NB4 (cell line): ENCODE measurements around the gene ZNF138.

Experiments used
- MYC ChIP-seq: IDR thresholded peaks from 2 replicates; pipeline ENCODE4 v1.6.1; 2011; ENCODE audit warnings: low read depth, low read length
- TF ChIP-seq, protein P1 (sequence below): IDR thresholded peaks from one replicate; pipeline ENCODE4 v1.5.1; 2012; ENCODE audit warnings: low read depth, low read length

DNA sequence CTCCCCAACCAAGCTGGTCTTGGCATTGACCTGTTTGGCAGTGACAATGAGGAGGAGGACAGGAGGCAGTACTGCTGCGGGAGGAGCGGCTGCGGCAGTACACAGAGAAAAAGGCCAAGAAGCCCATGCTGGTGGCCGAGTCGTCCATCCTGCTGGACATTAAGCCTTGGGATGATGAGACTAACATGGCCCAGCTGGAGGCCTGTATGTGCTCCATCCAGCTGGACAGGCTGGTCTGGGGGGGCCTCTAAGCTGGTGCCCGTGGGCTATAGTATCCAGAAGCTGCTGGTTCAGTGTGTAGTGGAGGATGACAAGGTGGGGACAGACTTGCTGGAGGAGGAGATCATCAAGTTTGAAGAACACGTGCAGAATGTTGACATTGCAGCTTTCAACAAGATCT is 69.7 kb downstream of the ZNF138 start:
- TF ChIP-seq, protein P1, sequence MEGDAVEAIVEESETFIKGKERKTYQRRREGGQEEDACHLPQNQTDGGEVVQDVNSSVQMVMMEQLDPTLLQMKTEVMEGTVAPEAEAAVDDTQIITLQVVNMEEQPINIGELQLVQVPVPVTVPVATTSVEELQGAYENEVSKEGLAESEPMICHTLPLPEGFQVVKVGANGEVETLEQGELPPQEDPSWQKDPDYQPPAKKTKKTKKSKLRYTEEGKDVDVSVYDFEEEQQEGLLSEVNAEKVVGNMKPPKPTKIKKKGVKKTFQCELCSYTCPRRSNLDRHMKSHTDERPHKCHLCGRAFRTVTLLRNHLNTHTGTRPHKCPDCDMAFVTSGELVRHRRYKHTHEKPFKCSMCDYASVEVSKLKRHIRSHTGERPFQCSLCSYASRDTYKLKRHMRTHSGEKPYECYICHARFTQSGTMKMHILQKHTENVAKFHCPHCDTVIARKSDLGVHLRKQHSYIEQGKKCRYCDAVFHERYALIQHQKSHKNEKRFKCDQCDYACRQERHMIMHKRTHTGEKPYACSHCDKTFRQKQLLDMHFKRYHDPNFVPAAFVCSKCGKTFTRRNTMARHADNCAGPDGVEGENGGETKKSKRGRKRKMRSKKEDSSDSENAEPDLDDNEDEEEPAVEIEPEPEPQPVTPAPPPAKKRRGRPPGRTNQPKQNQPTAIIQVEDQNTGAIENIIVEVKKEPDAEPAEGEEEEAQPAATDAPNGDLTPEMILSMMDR = no peak
- no peak for TF ChIP-seq MYC
